WERI-Rb-1 (cell line): Measurements from ENCODE around the gene OR1M1.

Experiments
- DNase-seq: peaks from one replicate; pipeline ENCODE4 v3.0.0-alpha.2; 2020
- H3K27ac ChIP-seq: fragments of 250-450 bp; sonication (Bioruptor Pico); 2 replicates; pipeline ENCODE4 v1.5.1; 2020; ENCODE audit warnings: mild to moderate bottlenecking, moderate library complexity
- H3K27me3 ChIP-seq: fragments of 250-450 bp; sonication (Bioruptor Pico); 2 replicates; pipeline ENCODE4 v1.5.1; 2021; ENCODE audit warnings: mild to moderate bottlenecking, low read depth, moderate library complexity; ENCODE audit not compliant: insufficient read depth, severe bottlenecking
- H3K36me3 ChIP-seq: fragments of 250-450 bp; sonication (Bioruptor Pico); 2 replicates; pipeline ENCODE4 v1.5.1; 2020; ENCODE audit warnings: mild to moderate bottlenecking, moderate library complexity
- H3K4me3 ChIP-seq: 2 replicates; pipeline ENCODE4 v1.5.1; 2011; ENCODE audit warnings: low read depth, mild to moderate bottlenecking, control low read depth, low read length
- H3K9me3 ChIP-seq: fragments of 250-450 bp; sonication (Bioruptor Pico); 2 replicates; pipeline ENCODE4 v1.5.1; 2021; ENCODE audit warnings: mild to moderate bottlenecking, moderate library complexity; ENCODE audit not compliant: severe bottlenecking
- TF ChIP-seq, protein P1 (sequence below): IDR thresholded peaks from 2 replicates; pipeline ENCODE4 v1.5.1; 2011; ENCODE audit warnings: low read depth, mild to moderate bottlenecking, control low read depth, inconsistent platforms, low read length

Gene OR1M1

GRCh38 chr19:9130965-9131364 lies 44.1 kb downstream of the OR1M1 start:
- Histone ChIP-seq H3K4me3 (no peak overlapping the region), H3K27me3 (peaks cover 67% of the 10 kb centered on the region), H3K36me3 (no peaks in the 10 kb centered on the region), H3K9me3 (no peaks in the 10 kb centered on the region), H3K27ac (no peak overlapping the region)
- DNase-seq: no peak
- TF ChIP-seq, protein P1, sequence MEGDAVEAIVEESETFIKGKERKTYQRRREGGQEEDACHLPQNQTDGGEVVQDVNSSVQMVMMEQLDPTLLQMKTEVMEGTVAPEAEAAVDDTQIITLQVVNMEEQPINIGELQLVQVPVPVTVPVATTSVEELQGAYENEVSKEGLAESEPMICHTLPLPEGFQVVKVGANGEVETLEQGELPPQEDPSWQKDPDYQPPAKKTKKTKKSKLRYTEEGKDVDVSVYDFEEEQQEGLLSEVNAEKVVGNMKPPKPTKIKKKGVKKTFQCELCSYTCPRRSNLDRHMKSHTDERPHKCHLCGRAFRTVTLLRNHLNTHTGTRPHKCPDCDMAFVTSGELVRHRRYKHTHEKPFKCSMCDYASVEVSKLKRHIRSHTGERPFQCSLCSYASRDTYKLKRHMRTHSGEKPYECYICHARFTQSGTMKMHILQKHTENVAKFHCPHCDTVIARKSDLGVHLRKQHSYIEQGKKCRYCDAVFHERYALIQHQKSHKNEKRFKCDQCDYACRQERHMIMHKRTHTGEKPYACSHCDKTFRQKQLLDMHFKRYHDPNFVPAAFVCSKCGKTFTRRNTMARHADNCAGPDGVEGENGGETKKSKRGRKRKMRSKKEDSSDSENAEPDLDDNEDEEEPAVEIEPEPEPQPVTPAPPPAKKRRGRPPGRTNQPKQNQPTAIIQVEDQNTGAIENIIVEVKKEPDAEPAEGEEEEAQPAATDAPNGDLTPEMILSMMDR: no peak

GRCh38 chr19:9132422-9132821 lies 45.6 kb downstream of the OR1M1 start:
- TF ChIP-seq, protein P1: no peak
- no peak for DNase-seq
- H3K36me3 ChIP-seq: no peaks in the 10 kb centered on the region

GRCh38 chr19:9139609-9140158 lies 52.8 kb downstream of the OR1M1 start:
- peaks cover 12% of the 10 kb centered on the region for H3K27me3 ChIP-seq
- TF ChIP-seq, protein P1: no peak
- peaks cover 11% of the 10 kb centered on the region for H3K36me3 ChIP-seq
- peak overlapping the region; percentile 88 for H3K27ac ChIP-seq
- H3K4me3 ChIP-seq: peak overlapping the region; percentile 65
- no peaks in the 10 kb centered on the region for H3K9me3 ChIP-seq
- no peak for DNase-seq

More at GRCh38 chr19:9132422-9132821, 45.6 kb downstream of the OR1M1 start:
- H3K27me3 ChIP-seq: peaks cover 70% of the 10 kb centered on the region
- no peak overlapping the region for H3K27ac ChIP-seq
- no peak overlapping the region for H3K4me3 ChIP-seq
- H3K9me3 ChIP-seq: no peaks in the 10 kb centered on the region

DNA sequence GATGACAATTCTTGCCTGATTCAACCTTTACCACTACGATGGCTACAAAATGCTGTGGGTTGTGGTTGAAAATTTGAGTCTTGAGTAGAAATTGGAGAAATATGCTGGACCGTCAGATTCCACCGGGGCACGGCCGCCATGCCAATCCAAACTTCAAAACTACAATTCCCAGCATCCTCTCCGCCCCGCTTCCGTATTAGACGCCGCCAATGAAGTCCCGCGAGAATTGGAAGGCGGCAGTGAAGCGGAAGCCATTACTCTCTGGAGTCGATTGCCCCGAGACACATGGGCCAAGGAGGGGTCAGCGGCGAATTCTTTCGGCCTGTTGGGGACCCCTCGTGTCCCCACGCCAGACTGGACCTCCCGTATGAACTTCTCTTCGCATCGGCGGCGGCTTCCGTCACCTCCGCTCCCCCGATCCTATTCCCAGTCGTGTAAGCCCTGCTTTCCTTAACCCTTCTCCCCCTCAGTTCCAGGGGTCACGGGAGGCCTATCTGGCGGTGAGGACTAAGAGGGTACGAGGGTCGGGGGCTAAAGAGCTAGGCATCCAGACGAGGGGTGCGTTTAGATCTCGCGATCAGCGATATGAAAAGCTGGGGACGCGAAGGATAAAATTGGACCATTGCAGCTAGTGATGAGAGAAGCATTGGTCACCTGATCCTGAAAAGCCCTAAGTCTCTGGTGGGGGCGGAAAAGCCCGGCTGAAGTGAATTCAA lies 53.5 kb downstream of the OR1M1 start, which contains the start of gene ZNF317:
Gene ZNF317, plus strand, starts transcription at position 239 of the 716 bp plus-strand sequence. CDS start 15,620 bp downstream, outside the sequence.
- DNase-seq: peak; percentile 89
- H3K9me3 ChIP-seq: peaks cover 4% of the 10 kb centered on the region
- H3K36me3 ChIP-seq: peaks cover 11% of the 10 kb centered on the region
- H3K4me3 ChIP-seq: peak within 1 kb of the TSS; percentile 65
- TF ChIP-seq, protein P1: no peak
- peaks cover 8% of the 10 kb centered on the region for H3K27me3 ChIP-seq
- H3K27ac ChIP-seq: peak within 1 kb of the TSS; percentile 88

- H3K4me3 ChIP-seq: no peak overlapping the region
- peaks cover 4% of the 10 kb centered on the region for H3K9me3 ChIP-seq
- H3K36me3 ChIP-seq: peaks cover 26% of the 10 kb centered on the region
- H3K27me3 ChIP-seq: no peaks in the 10 kb centered on the region
- no peak for DNase-seq
- H3K27ac ChIP-seq: no peak overlapping the region
- TF ChIP-seq, protein P1: no peak
Measured at GRCh38 chr19:9144920-9145319, 58.1 kb downstream of the OR1M1 start.
